C4-2B (cell line): ENCODE results near the gene CDKAL1.

ENCODE experiments used
- ZFX ChIP-seq: fragments of 450-650 bp; IDR thresholded peaks from 2 replicates; pipeline ENCODE4 v1.6.1; 2017
- TF ChIP-seq, protein P1 (sequence below): fragments of 450-650 bp; conservative IDR thresholded peaks from 2 replicates; pipeline ENCODE4 v1.5.1; 2017; ENCODE audit warnings: mild to moderate bottlenecking

DNA sequence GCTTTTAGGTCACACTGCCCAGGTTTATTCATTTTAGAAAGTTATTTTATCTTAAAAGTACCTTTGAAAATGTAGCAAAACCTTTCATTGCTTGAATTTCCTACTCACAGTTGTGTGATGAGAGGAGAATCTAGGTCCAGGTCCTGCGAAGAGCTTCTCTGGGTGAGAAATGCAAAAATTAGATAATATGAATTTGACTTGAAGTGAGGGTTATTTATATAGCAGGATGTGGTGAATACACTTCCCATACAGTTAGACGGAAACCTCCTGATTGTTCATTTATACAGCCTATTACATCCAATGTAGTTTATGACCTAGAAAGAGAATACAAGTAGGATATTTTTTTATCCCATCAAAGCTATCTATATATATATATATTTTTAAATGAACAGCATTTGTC is 30.5 kb downstream of the CDKAL1 start:
- TF ChIP-seq, protein P1, sequence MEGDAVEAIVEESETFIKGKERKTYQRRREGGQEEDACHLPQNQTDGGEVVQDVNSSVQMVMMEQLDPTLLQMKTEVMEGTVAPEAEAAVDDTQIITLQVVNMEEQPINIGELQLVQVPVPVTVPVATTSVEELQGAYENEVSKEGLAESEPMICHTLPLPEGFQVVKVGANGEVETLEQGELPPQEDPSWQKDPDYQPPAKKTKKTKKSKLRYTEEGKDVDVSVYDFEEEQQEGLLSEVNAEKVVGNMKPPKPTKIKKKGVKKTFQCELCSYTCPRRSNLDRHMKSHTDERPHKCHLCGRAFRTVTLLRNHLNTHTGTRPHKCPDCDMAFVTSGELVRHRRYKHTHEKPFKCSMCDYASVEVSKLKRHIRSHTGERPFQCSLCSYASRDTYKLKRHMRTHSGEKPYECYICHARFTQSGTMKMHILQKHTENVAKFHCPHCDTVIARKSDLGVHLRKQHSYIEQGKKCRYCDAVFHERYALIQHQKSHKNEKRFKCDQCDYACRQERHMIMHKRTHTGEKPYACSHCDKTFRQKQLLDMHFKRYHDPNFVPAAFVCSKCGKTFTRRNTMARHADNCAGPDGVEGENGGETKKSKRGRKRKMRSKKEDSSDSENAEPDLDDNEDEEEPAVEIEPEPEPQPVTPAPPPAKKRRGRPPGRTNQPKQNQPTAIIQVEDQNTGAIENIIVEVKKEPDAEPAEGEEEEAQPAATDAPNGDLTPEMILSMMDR: no peak
- no peak for TF ChIP-seq ZFX
